SK-MEL-5 (cell line): ENCODE results near the gene PPP1R12C. TPM values are rescaled to one million over a fixed set of nuclear protein-coding genes. Genes with fewer than 3 reads are reported as not detected.
"Not testable (repeated sequence)": the region's sequence is repeated elsewhere in the genome, so short reads cannot be mapped to it uniquely, and the experiment has no call there.

ENCODE experiments used
- DNase-seq: peaks from one replicate; pipeline ENCODE4 v3.0.0-alpha.2; 2016; ENCODE audit warnings: low read depth, low spot score
- in situ Hi-C: cut with HindIII; loops from 2 replicates; pipeline ENCODE4 v1.10.0; 2016; ENCODE audit warnings: low sequenced_read_pairs, high pct_unique_total_duplicates, low pct_unique_long_range_greater_than_20kb
- polyA plus RNA-seq, 2 experiments: library from polyadenylated mRNA; depleted of rRNA; stranded (reverse); fragments of >200 nt; gene quantifications; 2 replicates each; pipeline ENCODE4 v1.2.3, GENCODE V29; 2015
- total RNA-seq: library from RNA; depleted of rRNA; stranded (reverse); fragments of >200 nt; shearing (Covaris generic); gene quantifications from 2 replicates; pipeline ENCODE4 v1.2.3, GENCODE V29; 2014; rRNA removed

The PPP1R12C gene
- total RNA-seq = 30.0 and 35.1 TPM in 2 replicates
- polyA plus RNA-seq (2015; cell fraction: cytosol; rRNA removed) = 45.1 and 58.9 TPM in 2 replicates
- polyA plus RNA-seq (2015; cell fraction: nucleus; rRNA removed) = 361 and 441 TPM in 2 replicates

DNA sequence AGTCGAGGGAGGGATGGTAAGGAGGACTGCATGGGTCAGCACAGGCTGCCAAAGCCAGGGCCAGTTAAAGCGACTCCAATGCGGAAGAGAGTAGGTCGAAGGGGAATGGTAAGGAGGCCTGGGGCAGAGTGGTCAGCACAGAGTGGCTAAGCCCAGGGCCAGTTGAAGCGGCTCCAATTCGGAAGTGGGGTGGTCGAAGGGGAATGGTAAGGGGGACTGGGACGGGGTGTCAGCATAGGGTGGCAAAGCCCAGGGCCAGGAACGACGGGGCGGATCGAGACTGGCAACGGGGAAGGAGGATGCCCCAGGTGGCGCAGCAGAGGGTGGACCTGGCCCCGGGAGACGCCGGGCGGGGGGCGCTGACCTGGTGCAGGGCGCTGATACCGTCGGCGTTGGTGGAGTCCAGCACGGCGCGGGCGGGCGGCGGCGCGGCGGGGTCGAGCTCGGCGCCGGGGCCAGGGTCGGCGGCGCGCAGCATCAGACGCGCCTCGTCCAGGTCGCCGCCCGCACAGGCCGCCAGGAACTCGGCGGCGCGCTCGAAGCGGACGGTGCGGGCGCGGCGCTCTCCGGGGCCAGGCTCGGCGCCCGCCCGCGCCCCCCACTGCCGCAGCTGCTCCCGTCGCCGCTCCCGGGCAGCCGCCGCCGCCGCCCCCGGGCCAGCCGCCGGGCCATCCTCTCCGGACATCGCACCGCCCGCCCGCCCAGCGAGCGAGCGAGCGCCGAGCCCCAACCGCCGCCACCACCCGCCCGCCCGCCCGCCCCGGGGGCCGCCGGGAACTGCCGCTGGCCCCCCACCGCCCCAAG, at the start of gene PPP1R12C:
TSS of gene PPP1R12C (minus strand) at position 779 of the 804 bp plus-strand sequence. CDS start at position 685, 94 bp downstream.
- DNase-seq = no peak
- in situ Hi-C loops = no loop called here

DNA sequence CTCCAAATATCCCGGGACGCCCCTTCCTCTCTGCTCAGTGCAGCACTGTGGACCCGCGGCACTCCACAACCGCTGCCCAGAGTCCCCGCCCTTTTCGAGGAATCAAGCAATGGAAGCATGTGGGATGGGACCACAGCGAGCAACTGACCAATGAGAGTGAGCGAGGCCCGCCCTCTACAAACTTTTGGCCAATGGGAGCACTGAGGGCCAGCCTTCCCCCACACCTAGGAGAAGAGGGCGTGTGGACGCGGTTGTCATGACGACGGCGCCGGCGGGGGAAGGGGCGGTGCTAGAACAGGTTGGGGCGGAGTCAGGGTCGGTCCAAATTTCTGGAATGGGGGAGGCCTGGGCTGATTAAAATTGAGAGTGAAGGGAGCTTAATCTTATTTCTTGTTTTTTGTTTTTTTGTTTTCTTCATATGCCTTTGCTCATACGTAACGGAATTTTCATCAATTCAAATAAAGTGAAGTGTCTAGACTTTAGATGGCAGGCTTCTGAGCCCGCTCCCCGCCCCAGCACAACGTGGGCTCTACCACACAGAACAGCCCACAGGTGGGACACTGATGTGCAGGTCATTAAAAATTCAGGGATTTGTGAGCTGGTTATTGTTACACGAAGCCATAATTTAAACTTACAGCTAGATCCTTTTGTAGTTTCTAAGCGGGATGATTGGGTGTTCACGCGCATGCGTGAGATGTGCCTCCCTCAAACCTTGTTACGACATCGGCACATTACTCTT, 49.3 kb upstream of the PPP1R12C start, which contains the start of gene DNAAF3:
TSS of gene DNAAF3 (minus strand) at position 84 of the 739 bp plus-strand sequence. CDS start 200 bp downstream, outside the sequence.
- DNase-seq = peak; percentile 98
- in situ Hi-C loops = no loop called here

DNA sequence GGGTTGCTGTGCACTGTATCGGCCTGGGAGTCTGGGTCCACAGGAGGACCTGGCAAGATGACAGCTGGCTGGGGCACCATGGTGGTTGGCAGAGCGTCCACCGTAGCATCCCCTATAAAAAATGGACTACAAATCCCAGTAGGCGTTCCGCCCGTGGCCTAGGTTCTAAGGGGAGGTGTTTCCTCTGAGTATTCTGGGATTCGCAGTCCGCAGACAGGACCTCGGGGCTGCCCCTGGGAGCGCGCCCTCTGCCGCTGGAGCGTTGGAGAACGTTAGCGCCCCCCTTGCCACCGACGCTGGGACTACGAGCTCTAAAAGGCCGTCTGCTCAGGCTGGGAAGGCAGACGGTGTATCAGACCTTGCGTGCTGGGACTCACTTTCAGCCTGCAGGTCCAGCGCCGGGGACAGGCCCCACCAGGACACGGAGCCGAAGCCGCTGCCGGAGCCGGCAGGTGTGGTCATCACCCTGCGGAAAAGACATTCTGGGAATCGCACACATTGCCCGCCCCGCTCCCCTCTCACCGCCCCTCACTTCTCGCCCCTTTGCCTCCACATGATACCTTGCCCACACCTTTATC, 48.6 kb upstream of the PPP1R12C start:
- peak; percentile 95 for DNase-seq
- in situ Hi-C loops = no loop called here

DNA sequence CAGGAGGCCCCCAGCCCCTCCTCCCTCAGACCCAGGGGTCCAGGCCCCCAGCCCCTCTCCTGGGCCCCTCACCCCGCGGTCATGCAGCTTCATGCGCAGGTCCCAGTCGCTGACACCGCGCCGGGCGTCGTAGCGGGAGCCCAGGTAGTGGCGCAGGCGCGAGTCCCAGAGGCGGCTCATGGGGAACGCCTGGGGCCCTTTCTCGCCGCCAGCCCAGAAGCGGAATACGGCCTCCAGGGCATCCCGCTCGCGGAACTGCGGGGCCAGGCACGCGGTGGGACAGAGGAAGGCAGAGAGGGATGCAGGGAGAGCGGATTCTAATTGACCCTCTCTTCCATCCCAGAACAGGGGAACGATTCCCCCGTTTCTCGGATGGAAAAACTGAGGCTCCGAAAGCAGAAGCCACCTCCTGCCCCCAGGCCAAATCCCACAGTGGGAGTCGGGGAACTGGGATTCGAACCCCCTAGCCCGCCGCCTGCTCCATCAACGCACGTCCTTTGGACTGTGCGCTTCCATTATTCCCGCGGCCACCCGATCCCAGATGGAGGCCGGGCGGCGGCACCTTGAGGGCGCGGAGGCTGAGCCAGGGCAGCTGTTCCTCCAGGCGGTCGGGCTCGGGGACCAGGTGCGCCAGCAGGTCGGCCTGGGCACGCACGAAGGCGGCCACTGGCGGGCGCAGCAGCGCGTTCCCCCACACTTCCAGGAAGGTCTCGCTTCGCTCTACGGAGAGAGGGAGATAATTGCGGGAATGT, 44.3 kb upstream of the PPP1R12C start:
- DNase-seq = no peak
- in situ Hi-C loops = no loop called here

DNA sequence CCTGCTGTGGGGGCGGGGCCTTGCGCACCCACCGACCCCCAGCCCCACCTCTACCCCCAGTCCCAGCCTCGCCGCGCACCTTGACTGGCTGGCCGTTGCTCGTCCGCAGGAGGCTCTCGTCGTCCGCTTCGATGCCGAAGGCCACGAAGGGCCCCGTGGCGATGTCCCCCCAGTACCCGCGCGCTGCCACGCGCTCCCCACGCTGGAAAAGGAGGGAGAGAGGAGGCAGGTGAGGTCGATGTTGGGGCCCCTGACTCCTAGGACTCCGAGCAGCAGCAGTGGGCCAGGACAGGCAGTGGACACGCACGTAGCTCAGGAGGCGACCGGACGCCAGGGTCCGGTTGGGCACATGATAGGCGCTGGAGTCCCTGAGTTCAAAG, 43.5 kb upstream of the PPP1R12C start:
- in situ Hi-C loops = no loop called here
- no peak for DNase-seq

DNA sequence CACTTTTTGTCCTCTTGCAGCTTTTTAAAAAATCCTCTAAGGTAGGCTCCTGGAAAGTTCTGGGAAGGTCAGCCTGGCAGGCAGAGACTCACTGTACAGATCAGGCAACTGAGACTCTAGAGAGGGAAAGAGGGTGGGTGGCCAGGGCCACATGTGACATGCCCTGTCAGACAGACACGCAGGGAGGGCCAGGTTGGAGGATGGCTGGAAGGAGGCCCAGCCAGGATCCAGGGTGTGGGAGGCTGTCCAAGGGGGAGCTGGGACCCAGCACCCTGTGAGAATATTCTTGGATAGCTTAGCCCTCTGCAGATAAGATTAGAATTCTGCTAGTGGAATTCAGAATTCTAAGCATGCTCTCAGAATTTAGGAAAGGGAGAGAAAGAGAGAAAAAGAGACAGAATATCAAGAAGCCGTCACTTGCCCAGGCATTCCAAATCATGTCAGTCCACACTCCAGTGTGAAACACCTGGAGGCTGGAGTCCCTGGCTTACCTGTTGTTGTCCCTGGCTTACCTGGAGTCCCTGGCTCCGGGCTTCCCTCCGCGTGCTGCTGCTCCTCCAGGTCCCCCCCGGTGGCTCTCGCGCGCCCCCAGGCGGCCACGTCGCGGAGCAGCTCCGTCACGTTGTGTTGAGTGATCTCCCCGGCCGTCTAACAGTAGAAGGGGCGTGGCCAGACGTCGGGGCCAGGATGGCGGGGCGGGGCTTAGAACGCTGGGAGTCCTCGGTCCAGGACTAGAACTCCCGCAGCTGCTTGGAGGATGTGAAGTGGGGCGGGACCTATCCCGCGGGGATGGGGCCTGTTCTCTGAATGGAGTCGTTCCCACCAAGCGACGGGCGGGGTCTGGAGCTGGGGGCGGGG, 42.9 kb upstream of the PPP1R12C start:
- in situ Hi-C loops = no loop called here

DNA sequence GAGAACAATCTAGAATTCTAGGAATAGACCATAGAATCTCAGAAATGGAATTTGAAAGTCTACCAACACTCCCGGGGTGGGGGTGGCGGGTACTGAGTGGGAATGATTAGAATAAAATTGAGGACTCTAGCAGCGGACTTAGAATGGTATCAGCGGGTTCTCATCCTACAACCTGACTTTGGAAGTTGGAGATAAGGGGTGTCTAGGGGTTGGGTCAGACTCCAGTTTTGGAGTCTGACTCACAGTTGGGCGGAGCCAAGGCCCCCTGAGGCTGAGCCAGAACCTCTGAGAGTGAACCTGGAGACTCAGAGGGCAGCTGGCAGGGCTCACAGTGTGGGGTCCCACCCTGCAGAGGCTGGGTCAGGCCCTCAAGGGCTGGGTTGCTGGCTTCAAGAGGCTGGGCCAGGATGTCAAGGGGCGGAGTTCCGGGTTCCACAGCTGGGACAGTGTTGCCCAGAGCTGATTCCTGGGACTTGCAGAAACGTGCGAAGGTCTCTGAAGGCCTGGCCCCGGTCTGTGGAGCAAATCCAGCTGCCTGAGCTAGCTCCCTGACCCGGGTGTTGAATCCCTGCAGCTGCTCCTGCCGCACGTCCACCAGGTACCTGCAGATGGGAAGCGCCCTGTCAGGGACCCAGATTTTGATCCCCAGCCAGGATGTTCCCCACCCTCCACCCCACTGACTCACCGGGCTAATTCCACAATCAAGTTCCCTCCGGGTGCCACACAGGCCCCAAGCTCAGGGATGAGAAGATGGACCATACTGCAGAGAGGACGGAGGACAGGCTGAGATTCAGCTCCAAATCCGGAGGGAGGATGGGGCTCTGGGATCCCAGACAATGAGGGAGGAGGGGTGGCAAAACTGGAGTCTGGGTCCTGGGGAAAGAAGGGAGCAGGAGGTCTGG, 41.7 kb upstream of the PPP1R12C start:
- DNase-seq = no peak
- in situ Hi-C loops = no loop called here

More for the DNA sequence above, 42.9 kb upstream of the PPP1R12C start:
- peak; percentile 92 for DNase-seq

DNA sequence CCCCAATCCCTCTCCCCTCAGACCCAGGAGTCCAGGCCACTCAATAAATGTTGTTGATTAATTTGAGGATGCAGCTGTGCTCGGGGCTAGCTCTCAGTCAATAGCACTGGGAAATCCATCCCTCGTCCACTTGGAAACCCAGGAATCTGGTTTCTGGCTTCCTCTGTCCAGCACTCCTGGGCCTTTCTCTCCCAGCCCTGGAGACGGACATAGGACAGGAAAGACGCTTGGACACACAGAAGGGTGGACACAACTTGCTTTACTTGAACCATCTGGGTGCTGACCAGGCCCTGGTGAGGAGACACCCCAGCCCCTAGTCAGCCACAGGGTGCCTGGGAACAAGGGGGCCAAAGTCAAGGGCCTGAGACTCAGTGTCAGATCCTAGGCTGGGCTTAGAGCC, 41.0 kb upstream of the PPP1R12C start:
- no peak for DNase-seq
- in situ Hi-C loops = no loop called here

DNA sequence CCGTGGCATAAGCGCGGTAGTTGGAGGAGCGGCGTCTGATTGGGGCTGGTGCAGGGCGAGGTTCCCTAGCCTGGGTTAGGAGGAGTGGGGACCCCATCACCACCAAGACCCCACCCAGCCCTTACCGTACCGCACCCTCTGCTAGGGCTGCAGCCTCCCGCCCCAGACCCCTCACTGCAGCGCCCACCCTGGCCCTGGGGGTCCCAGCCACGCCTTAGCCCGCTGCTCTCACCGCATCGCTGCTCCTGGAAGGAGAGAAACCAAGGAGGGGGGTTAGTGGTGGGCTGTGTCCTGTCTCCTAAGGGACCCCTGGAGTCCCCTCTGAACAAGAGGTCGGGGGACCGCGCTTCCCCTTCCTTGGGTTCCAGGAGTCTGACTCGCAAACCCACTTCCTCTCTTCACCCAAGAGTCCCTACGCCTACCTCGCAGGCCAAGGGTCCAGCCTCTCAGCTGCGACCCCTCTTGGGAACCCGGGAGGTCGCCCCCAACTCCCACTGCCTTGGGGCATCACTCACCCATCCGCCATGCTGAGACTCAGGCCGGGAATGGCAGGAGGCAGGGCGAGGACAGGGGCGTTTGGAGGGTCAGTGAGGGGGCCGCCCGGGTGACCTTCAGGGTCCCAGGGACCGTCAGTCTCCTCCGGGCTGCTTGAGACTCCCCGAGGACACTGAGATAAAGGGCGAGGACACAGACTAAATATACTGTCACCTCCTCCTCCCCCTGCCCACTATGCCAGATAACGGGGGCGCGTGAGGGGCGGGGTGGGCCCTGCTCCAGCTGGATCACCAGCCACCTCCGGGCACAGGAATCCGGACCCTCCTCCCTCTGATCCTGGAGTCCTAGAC, 39.8 kb upstream of the PPP1R12C start, which contains the start of gene TNNI3:
TSS of gene TNNI3 (minus strand) at position 669 of the 845 bp plus-strand sequence. CDS start at position 526, 143 bp downstream.
- DNase-seq = no peak
- in situ Hi-C loops = no loop called here

DNA sequence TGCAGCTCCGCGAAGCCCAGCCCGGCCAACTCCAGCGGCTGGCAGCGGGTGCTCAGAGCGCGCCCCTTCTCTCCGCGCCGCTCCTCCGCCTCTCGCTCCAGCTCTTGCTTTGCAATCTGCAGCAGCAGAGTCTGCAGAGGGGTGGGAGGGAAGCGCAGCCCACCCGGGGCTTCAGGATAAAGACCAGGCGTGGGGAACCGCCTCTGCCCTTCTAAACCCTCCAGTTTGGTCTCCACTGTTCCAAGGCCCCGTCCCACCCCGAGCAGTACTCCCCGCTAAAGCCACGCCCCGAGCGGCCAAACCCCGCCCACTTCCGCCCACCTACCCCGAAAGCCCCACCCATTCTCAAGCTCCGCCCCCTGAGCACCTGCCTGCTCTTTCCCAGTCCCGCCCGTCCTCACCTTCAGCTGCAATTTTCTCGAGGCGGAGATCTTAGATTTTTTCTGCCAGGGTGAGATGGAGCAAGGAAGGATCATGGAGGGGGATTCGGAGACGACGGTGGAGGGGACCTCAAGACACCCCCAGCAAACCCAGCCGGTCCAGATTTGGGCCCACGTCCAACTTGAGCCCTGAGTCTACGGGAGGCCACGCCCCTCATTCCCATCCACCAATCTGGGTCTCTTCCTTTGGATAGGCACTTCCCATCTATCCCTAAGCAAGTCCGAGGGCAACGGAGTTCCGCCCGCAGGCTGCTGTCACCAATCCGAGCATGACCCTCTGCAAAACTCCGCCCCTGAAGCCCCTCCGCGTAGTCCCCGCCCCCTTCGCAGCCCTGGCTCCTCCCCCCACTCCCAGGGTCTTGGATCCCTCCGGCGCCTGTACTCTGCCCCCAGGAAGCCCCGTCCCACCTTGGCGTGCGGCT, 39.0 kb upstream of the PPP1R12C start:
- in situ Hi-C loops = no loop called here
- peak; percentile 60 for DNase-seq

DNA sequence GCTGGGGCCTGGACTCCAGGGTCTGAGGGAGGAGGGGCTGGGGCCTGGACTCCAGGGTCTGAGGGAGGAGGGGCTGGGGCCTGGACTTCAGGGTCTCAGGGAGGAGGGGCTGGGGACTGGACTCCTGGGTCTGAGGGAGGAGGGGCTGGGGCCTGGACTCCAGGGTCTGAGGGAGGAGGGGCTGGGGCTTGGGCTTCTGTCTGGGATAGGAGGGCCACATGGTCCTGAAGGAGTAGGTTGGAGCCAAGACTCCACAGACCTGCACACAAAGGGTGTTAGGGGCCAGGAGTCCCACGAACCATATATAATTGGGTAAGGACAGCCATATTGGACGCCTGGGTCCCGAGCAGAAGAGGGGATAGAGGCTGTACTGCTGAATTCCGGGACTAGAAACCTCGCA, 38.3 kb upstream of the PPP1R12C start:
- DNase-seq, in situ Hi-C loops: not testable (repeated sequence)

DNA sequence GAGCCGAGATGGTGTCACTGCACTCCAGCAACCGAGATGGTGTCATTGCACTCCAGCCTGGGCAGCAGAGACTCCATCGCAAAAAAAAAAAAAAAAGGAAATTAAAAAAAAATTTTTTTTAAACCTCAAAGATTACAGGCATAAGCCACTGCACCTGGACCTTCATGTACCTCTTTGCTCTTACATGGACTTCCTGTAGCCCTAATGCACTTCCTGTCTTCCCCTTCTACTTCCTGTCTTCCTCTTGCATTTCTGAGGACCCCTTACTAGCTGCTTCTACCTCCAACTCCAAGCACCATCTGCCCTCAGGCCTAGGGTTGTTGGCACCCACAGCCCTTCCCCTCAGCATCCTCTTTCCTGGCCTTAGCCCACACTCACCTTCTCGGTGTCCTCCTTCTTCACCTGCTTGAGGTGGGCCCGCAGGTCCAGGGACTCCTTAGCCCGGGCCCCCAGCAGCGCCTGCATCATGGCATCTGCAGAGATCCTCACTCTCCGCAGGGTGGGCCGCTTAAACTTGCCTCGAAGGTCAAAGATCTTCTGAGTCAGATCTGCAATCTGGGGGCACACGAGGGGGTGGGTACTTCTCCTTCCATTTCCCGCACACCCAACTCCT, 36.3 kb upstream of the PPP1R12C start:
- in situ Hi-C loops = no loop called here
- no peak for DNase-seq

DNA sequence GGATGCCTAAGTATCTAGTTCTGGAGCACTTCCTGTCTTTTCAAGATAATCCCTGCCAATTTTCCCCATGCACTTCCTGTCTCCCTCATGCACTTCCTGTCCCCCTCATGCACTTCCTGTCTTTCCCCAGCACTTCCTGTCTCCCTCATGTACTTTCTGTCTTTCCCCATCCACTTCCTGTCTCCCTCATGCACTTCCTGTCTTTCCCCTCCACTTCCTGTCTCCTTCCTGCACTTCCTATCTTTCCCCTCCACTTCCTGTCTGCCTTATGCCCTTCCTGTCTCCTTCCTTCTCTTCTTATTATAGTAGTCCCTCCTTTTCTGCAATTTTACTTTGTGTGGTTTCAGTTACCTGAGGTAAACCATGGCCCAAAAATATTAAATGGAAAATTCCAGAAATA, 34.6 kb upstream of the PPP1R12C start:
- no peak for DNase-seq
- in situ Hi-C loops = no loop called here
